ENCODE measurements around the gene KRTAP5-10.
A peak's percentile ranks its signal among the peaks of the same experiment; 100 is the strongest.
"Not testable (repeated sequence)": the region's sequence is repeated elsewhere in the genome, so short reads cannot be mapped to it uniquely, and the experiment has no call there.

The KRTAP5-10 gene

DNA sequence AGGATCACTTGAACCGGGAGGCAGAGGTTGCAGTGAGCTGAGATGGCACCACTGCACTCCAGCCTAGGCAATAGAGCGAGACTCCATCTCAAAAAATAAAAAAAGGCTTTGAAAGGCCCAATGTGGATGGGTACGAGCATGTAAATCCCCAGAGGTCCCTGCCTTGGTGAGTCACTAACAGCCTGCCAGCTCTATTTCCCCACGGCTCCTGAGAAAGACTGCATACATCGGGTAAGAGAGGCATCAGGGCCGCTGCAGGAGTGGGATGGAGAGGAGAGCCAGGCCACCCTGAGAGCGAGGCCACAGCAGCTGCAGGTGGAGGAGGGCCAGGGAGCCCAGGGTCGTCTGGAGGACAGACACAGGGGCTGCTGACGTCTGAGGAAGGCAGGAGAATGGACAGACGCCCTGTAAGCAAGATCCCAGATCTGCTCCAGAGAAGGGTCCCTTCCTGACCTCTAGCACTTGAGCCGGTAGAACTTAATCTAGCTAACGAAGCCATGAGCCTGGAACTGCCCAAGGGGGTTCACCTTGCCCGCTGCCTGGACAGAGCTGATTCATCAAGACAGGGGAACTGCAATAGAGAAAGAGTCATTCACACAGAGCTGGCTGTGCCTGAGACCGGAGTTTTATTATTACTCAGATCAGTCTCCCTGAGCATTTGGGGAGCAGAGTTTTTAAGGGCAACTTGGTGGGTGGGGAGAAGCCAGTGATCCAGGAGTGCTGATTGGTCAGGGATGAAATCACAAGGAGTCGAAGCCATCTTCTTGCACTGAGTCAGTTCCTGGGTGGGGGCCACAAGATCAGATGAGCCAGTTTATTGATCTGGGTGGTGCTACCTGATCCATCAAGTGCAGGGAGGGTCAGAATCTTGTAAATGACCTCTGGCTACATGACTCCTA is 22.2 kb upstream of the KRTAP5-10 start:
- DNase-seq, result no peak

GRCh38 chr11:71543866-71544265 is 21.5 kb upstream of the KRTAP5-10 start:
- DNase-seq, result no peak

- DNase-seq, result no peak
Measured at GRCh38 chr11:71544525-71545214, 20.7 kb upstream of the KRTAP5-10 start.

- DNase-seq, result no peak
Measured at GRCh38 chr11:71545405-71545966, 19.9 kb upstream of the KRTAP5-10 start.

- no peak for DNase-seq
Measured at GRCh38 chr11:71548120-71548519, 17.2 kb upstream of the KRTAP5-10 start, which contains the start of gene KRTAP5-9. Gene KRTAP5-9 (plus strand): TSS chr11:71548420. CDS start chr11:71548658, 238 bp downstream.

DNA sequence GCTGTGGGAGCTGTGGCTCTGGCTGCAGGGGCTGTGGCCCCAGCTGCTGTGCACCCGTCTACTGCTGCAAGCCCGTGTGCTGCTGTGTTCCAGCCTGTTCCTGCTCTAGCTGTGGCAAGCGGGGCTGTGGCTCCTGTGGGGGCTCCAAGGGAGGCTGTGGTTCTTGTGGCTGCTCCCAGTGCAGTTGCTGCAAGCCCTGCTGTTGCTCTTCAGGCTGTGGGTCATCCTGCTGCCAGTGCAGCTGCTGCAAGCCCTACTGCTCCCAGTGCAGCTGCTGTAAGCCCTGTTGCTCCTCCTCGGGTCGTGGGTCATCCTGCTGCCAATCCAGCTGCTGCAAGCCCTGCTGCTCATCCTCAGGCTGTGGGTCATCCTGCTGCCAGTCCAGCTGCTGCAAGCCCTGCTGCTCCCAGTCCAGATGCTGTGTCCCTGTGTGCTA is 16.6 kb upstream of the KRTAP5-10 start:
- no peak for DNase-seq

GRCh38 chr11:71551711-71552110 is 13.7 kb upstream of the KRTAP5-10 start:
- no peak for DNase-seq

DNA sequence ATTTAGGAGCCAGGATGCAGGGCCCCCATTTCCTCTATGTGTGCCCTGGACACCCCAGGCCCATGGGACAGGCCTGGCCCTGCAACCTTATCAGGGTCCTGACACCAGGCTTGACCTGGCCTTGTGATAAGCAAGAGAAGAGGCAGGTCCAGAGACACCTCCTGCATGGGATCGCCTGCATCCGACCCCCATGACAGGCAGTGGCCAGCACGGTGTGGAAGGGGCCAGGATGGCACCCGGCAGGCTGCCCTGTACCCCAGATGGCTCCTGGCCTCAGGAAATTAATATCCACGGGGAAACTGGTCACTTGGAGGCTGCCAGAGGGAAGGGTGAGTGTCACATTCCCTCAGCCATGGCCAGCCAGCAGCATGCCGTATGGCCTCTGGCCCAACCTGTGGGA is 10.4 kb upstream of the KRTAP5-10 start:
- no peak for DNase-seq

- no peak for DNase-seq
Measured at GRCh38 chr11:71555508-71555907, 9.9 kb upstream of the KRTAP5-10 start.

DNA sequence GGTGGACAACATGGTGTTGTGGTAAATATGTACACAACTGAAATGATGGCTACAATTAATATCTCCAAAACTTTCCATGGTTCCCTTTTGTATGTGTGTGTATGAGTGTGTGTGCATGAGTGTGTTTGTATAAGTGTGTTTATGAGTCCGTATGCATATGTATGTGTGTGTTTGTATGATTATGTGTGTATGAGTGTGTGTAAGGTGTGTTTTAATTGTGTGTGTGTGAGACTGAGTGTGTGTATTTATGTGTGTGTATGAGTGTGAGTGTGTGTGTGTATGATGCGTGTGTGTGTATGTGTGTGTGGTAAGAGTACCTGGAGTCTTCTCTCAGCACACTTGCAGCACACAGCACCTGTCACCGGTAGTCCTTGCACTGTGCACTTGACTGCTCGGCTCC is 9.3 kb upstream of the KRTAP5-10 start:
- DNase-seq, result no peak

DNA sequence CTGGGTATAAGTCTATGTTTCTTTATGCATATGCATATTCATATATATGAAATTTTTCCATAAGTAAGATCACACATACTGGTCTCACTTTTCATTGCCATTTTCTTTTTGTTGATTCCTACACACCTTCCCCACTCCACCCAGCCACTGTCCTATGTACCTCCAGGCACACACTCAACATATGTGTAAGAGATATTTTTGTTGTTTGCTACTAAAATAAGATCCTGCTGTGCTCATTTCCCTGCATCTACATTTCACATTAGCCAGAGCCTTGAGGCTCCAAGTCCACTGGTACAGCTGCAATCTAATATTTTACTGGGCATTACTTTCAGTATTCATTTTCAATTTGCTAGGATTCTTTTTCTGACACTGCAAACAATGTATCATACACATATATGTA is 8.1 kb upstream of the KRTAP5-10 start:
- DNase-seq, result no peak

GRCh38 chr11:71558996-71559395 is 6.4 kb upstream of the KRTAP5-10 start:
- DNase-seq, result no peak

DNA sequence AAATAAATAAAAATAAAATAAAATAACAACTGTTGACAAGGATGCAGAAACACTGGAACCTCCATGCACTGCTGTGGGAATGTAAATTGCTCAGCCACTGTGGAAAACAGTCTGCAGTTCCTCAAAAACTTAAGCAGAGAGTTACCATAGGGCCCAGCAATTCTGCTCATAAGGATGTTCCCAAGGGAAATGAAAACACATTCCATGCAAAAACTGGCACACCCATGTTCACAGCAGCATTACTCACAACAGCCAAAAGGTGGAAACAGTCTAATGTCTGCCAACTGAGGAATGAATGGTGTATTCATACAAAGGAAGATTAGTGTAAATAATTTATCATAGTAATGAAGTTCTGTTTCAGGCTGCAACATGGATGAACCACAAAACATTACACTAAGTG is 3.2 kb upstream of the KRTAP5-10 start:
- no peak for DNase-seq

GRCh38 chr11:71563406-71563805 is 2.0 kb upstream of the KRTAP5-10 start:
- peak in 1 of 3 experiments; percentile 14 for DNase-seq

- no peak for DNase-seq
Measured at GRCh38 chr11:71564430-71564829, 933 bp upstream of the KRTAP5-10 start.

DNA sequence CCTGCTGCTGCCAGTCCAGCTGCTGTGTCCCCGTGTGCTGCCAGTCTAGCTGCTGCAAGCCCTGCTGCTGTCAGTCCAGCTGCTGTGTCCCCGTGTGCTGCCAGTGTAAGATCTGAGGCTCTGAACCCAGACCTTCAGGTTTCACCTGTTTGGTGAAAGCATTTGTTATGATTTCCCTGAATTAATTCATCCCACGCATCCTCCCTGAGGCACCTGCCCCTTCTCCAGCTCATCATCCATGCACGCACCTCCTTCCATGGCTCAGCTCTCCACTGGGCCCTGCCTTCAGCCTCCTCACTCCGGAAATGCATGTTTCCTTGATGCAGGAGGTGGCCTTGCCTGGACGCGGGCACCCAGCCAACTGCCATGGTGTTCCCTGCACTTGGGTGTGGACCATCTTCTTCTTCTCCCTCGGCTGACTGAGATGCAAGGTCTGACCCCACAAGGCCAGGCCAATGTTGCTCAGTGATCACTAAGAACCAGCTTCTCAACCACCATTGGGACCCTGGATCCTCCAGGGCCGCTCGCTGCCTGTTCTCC is 788 bp downstream of the KRTAP5-10 start:
- peak in 1 of 3 experiments; percentile 36 for DNase-seq

- DNase-seq, result not testable (repeated sequence)
Measured at GRCh38 chr11:71566626-71567599, 1.6 kb downstream of the KRTAP5-10 start.

- DNase-seq, result not testable (repeated sequence)
Measured at GRCh38 chr11:71567633-71568032, 2.3 kb downstream of the KRTAP5-10 start.

GRCh38 chr11:71568704-71569349 is 3.5 kb downstream of the KRTAP5-10 start:
- DNase-seq, result no peak

DNA sequence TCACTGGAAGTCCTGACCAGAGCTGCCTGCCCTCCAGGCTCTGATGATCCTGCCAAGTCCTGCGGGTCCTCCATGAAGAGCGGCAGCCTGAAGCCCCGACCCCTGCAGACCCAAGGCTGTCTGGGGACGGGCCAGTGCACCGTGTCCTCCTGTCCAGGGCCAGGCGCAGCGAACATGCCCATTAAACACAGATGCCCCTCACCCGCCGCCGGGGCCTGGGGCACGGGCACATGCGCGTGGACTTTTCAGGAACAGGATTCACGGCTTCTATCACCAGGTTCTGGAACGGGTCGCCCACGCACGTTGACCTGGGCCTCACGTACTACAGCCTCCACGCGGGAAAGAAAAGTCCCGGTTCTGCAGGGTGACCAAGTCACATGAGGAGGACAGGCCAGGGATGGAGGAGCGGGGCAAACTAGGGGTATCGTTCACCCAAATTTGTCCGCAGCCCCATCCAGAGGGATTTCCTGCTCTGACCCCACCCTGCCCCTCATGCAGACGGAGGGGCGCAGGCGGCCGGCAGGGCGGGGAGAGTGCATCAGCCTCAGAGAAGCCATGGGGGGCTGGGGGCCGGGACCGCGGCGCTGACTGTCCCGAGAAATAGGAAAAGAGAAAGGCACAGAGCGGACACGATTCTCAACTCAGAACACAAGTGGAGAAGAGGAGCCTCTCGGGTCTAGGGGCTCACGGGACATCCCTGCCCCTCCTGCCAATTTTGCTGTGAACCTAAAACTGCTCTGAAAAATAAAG is 5.9 kb downstream of the KRTAP5-10 start:
- DNase-seq, result not testable (repeated sequence)

- DNase-seq, result no peak
Measured at GRCh38 chr11:71572811-71573210, 7.4 kb downstream of the KRTAP5-10 start.
